ENCODE results near the gene WWOX. TPM values are rescaled to one million over a fixed set of nuclear protein-coding genes. Genes with fewer than 3 reads are reported as not detected.

The WWOX gene
- total RNA-seq, 6 experiments from 2014 or later: 0.46 to 3.4 (median 1.3) TPM

- peaks cover 76% of the 10 kb centered on the region for H3K9me3 Mint-ChIP-seq
- DNase-seq: no peak
- H3K36me3 Mint-ChIP-seq (ENCODE audit: low read depth): no peaks in the 10 kb centered on the region
- H3K4me1 Mint-ChIP-seq (ENCODE audit: low read depth): no peaks in the 10 kb centered on the region
- H3K4me3 Mint-ChIP-seq: no peak overlapping the region
- TF ChIP-seq CTCF (IDR thresholded peaks at IDR 0.05): no peak
- H3K27ac Mint-ChIP-seq: no peak overlapping the region
- H3K27me3 Mint-ChIP-seq (ENCODE audit: insufficient read depth): peaks cover 1% of the 10 kb centered on the region
Measured at GRCh38 chr16:78659216-78659615, 559.8 kb downstream of the WWOX start.

GRCh38 chr16:78659668-78660217 lies 560.3 kb downstream of the WWOX start:
- Mint-ChIP-seq H3K4me1 (ENCODE audit: low read depth) (no peaks in the 10 kb centered on the region), H3K27ac (no peak overlapping the region), H3K4me3 (no peak overlapping the region), H3K27me3 (ENCODE audit: insufficient read depth) (peaks cover 1% of the 10 kb centered on the region), H3K9me3 (peaks cover 76% of the 10 kb centered on the region), H3K36me3 (ENCODE audit: low read depth) (no peaks in the 10 kb centered on the region)
- TF ChIP-seq CTCF (IDR thresholded peaks at IDR 0.05): no peak
- no peak for DNase-seq

GRCh38 chr16:78660795-78661194 lies 561.3 kb downstream of the WWOX start:
- Mint-ChIP-seq H3K4me1 (ENCODE audit: low read depth) (no peaks in the 10 kb centered on the region), H3K27me3 (ENCODE audit: insufficient read depth) (peaks cover 1% of the 10 kb centered on the region), H3K36me3 (ENCODE audit: low read depth) (no peaks in the 10 kb centered on the region), H3K4me3 (no peak overlapping the region), H3K9me3 (peaks cover 71% of the 10 kb centered on the region), H3K27ac (no peak overlapping the region)
- no peak for TF ChIP-seq CTCF (IDR thresholded peaks at IDR 0.05)
- DNase-seq: no peak

- no peak overlapping the region for H3K27ac Mint-ChIP-seq
- H3K36me3 Mint-ChIP-seq (ENCODE audit: low read depth): peaks cover 6% of the 10 kb centered on the region
- peaks cover 54% of the 10 kb centered on the region for H3K9me3 Mint-ChIP-seq
- H3K27me3 Mint-ChIP-seq (ENCODE audit: insufficient read depth): peaks cover 1% of the 10 kb centered on the region
- H3K4me1 Mint-ChIP-seq (ENCODE audit: low read depth): no peaks in the 10 kb centered on the region
- H3K4me3 Mint-ChIP-seq: no peak overlapping the region
- no peak for DNase-seq
- no peak for TF ChIP-seq CTCF (IDR thresholded peaks at IDR 0.05)
Measured at GRCh38 chr16:78663690-78664089, 564.2 kb downstream of the WWOX start.

GRCh38 chr16:78664811-78665772 lies 565.6 kb downstream of the WWOX start:
- H3K36me3 Mint-ChIP-seq (ENCODE audit: low read depth): peaks cover 6% of the 10 kb centered on the region
- H3K27ac Mint-ChIP-seq: no peak overlapping the region
- H3K4me1 Mint-ChIP-seq (ENCODE audit: low read depth): no peaks in the 10 kb centered on the region
- peaks cover 1% of the 10 kb centered on the region for H3K27me3 Mint-ChIP-seq (ENCODE audit: insufficient read depth)
- no peak overlapping the region for H3K4me3 Mint-ChIP-seq
- DNase-seq: no peak
- peaks cover 44% of the 10 kb centered on the region for H3K9me3 Mint-ChIP-seq
- TF ChIP-seq CTCF (IDR thresholded peaks at IDR 0.05): no peak
